HEK293T (cell line): ENCODE data around the gene OR2V2.
A peak's percentile ranks its signal among the peaks of the same experiment; 100 is the strongest.

Source experiments
- CTCF ChIA-PET: fragments of 350-600 bp; formaldehyde crosslinking; extraction: SDS; loops from one replicate; lab custom pipeline; 2021; ENCODE audit warnings: antibody characterized with exemption, inconsistent platforms; lab: Yijun Ruan, JAX
- POLR2A ChIA-PET: fragments of 350-600 bp; formaldehyde crosslinking; extraction: SDS; loops from one replicate; lab custom pipeline; 2020; ENCODE audit warnings: antibody characterized with exemption, inconsistent platforms; lab: Yijun Ruan, JAX
- DNase-seq: peaks from one replicate; pipeline ENCODE4 v3.0.0; 2012; ENCODE audit warnings: mixed read lengths; ENCODE audit errors: extremely low spot score
- ARNT ChIP-seq: fragments of 450-650 bp; IDR thresholded peaks from 2 replicates; pipeline ENCODE4 v1.6.1; 2017; ENCODE audit warnings: mild to moderate bottlenecking
- BHLHE40 ChIP-seq: fragments of 450-650 bp; IDR thresholded peaks from 2 replicates; pipeline ENCODE4 v1.6.1; 2016; ENCODE audit warnings: mild to moderate bottlenecking, moderate library complexity, borderline replicate concordance
- CTBP1 ChIP-seq: fragments of 450-650 bp; IDR thresholded peaks from 2 replicates; pipeline ENCODE4 v1.6.1; 2016; ENCODE audit warnings: borderline replicate concordance
- ELF4 ChIP-seq: fragments of 450-650 bp; IDR thresholded peaks from 2 replicates; pipeline ENCODE4 v1.6.1; 2017; ENCODE audit warnings: antibody characterized with exemption
- FOXA1 ChIP-seq: fragments of 450-650 bp; IDR thresholded peaks from 2 replicates; pipeline ENCODE4 v1.6.1; 2016; ENCODE audit warnings: mild to moderate bottlenecking
- FOXK2 ChIP-seq: fragments of 450-650 bp; IDR thresholded peaks from 2 replicates; pipeline ENCODE4 v1.6.1; 2016; ENCODE audit warnings: mild to moderate bottlenecking
- FOXM1 ChIP-seq: fragments of 450-650 bp; IDR thresholded peaks from 2 replicates; pipeline ENCODE4 v1.6.1; 2017; ENCODE audit warnings: mild to moderate bottlenecking, borderline replicate concordance
- HDGF ChIP-seq: fragments of 450-650 bp; IDR thresholded peaks from 2 replicates; pipeline ENCODE4 v1.6.1; 2017; ENCODE audit warnings: antibody characterized with exemption, borderline replicate concordance
- L3MBTL2 ChIP-seq: fragments of 450-650 bp; conservative IDR thresholded peaks from 2 replicates; pipeline ENCODE4 v1.6.1; 2016; ENCODE audit warnings: mild to moderate bottlenecking
- LEF1 ChIP-seq: fragments of 450-650 bp; IDR thresholded peaks from 2 replicates; pipeline ENCODE4 v1.6.1; 2017; ENCODE audit warnings: mild to moderate bottlenecking, borderline replicate concordance
- NFRKB ChIP-seq: fragments of 450-650 bp; IDR thresholded peaks from 2 replicates; pipeline ENCODE4 v1.6.1; 2016; ENCODE audit warnings: mild to moderate bottlenecking, moderate library complexity
- PKNOX1 ChIP-seq: fragments of 450-650 bp; IDR thresholded peaks from 2 replicates; pipeline ENCODE4 v1.6.1; 2016
- SP1 ChIP-seq: fragments of 450-650 bp; IDR thresholded peaks from 2 replicates; pipeline ENCODE4 v1.6.1; 2017
- SUZ12 ChIP-seq: fragments of 450-650 bp; IDR thresholded peaks from 2 replicates; pipeline ENCODE4 v1.6.1; 2016; ENCODE audit warnings: mild to moderate bottlenecking
- TARDBP ChIP-seq: fragments of 450-650 bp; IDR thresholded peaks from 2 replicates; pipeline ENCODE4 v1.6.1; 2016
- ZNF384 ChIP-seq: fragments of 450-650 bp; IDR thresholded peaks from 2 replicates; pipeline ENCODE4 v1.6.1; 2016

The OR2V2 gene

DNA sequence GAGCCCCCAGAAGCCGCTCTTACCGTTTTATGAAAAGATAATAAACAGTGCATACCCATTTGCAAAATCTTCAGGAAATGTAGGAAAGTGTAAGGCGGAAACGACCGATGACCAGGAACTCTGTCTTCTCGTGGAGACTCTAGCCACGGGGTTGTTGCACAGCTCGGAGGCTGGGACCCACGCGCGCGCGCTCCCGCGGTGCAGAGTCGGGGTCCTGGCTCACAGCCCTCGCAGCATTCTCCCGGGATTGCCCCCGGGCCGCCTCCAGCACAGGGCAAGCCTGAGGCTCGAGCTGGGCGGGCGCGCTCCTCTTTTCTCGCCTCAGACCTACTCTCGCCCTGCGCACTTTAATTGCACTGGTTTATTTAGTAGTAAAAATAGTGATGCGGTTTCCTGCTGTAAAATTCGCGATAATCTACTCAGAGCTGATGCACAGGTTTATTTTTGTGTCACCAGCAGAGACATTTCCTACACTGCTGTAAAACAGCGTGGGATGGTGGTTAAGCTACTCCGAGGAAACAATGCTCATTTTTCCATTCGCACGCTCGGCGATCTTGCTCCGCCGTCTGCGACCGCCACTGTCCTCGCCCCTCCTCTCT lies 42.1 kb downstream of the OR2V2 start:
- ChIA-PET CTCF (interaction anchor here (0.5 to 4.8 kb wide), 4 partner anchors 10 to 21 kb away, joined by 3 to 19 read pairs (median 6); no protein-coding TSS in a partner anchor), POLR2A (interaction anchor here (1.1 to 8.8 kb wide), 7 partner anchors 16 to 71 kb away, joined by 4 to 164 read pairs (median 5); partner anchors contain the start of genes RACK1, TRIM41 and TRIM7)
- DNase-seq = no peak
- TF ChIP-seq BHLHE40 = no peak

DNA sequence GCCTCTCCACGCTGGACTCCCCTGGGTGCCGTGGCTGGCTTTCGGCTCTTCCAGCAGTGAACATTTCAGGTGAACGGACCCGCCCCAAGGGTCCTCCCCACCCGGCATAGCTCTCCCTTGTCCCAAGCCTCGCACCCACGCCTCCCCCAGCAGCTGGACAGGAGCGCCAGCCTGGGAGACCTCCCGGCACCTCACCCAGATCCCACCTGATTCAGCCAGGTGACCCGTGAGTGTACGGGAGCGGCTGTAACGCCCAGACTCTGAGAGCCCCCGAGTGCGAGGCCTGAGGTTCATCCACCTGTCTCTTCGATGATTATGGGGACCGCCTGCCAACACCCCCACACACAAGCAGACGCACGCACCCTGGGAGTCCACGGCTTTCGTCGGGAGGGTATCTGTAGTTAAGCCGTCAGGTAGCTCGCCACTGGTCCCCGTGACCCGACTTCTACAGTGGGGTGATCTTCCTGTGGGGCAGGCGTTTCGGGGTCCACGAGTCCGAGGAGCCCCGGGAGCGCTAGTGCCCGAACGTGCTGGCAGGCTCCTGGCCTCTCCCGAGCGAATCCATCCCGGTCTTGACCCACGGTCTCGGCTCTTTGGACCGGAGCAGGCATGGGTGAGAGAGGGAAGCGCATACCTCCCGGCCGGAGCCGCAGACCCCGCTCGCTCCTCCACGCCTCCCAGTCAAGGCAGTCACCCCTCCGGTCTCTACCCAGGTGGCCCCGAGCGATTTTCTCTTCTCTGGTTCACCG lies 42.8 kb downstream of the OR2V2 start:
- no peak for TF ChIP-seq NFRKB
- TF ChIP-seq LEF1 = no peak
- no peak for TF ChIP-seq SP1
- peak; percentile 64 for TF ChIP-seq L3MBTL2
- no peak for TF ChIP-seq ZNF384
- TF ChIP-seq FOXA1 = no peak
- TF ChIP-seq PKNOX1 = no peak
- no peak for TF ChIP-seq BHLHE40
- TF ChIP-seq TARDBP = no peak
- no peak for DNase-seq
- ChIA-PET POLR2A (interaction anchor here (0.6 to 8.8 kb wide), 10 partner anchors 15 to 70 kb away, joined by 3 to 164 read pairs (median 4); partner anchors contain the start of genes RACK1, TRIM41 and TRIM7), CTCF (interaction anchor here (0.9 to 4.8 kb wide), 5 partner anchors 10 to 22 kb away, joined by 3 to 19 read pairs (median 3); partner anchors contain the start of gene TRIM7)

DNA sequence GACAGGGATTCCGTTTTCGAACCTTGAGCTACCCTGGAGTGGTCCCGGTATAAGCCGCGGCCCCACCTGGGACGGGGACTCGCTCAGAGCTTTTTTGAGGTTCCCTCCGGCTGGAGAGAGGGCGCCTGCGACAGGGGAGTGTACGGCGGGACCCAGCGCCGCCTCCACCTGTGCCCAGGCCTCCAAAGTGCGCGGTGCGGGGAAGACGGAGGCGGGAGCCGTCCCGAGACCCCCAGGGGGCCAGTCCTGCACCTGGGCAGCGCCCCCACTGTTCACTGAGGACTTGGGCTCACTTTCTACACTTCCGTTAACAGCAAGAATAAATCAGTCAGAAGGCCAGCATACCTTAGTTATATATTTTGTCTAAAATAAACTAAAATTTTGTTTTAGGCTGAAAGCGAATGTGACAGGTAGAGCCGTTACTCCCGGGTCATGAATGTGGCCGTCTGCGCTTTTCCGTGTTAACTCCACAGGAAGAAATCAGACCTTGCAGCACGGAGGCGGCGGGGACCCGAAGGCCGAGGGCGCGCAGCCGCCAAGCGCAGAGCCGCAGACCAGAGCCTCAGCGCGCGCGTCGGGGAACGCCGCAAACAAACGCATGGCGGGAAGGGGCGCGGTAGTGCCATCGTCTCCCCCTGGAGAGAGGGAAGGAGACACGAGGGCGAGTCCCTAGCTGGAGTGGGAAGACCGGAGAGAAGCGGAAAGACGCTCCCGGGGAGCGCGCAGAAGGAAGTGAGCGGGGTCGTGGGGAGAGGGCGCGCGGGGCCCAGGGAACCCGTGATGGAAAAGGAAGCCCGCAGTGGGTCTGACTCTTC lies 43.5 kb downstream of the OR2V2 start:
- ChIA-PET POLR2A (interaction anchor here (0.6 to 8.8 kb wide), 20 partner anchors 14 to 373 kb away, joined by 3 to 164 read pairs (median 4); partner anchors contain the start of genes RACK1, TRIM41 and TRIM7), CTCF (interaction anchor here (0.9 to 4.8 kb wide), 6 partner anchors 9 to 23 kb away, joined by 3 to 19 read pairs (median 5); partner anchors contain the start of gene TRIM7)
- TF ChIP-seq L3MBTL2 (peak; percentile 89), LEF1 (no peak)
- no peak for DNase-seq

DNA sequence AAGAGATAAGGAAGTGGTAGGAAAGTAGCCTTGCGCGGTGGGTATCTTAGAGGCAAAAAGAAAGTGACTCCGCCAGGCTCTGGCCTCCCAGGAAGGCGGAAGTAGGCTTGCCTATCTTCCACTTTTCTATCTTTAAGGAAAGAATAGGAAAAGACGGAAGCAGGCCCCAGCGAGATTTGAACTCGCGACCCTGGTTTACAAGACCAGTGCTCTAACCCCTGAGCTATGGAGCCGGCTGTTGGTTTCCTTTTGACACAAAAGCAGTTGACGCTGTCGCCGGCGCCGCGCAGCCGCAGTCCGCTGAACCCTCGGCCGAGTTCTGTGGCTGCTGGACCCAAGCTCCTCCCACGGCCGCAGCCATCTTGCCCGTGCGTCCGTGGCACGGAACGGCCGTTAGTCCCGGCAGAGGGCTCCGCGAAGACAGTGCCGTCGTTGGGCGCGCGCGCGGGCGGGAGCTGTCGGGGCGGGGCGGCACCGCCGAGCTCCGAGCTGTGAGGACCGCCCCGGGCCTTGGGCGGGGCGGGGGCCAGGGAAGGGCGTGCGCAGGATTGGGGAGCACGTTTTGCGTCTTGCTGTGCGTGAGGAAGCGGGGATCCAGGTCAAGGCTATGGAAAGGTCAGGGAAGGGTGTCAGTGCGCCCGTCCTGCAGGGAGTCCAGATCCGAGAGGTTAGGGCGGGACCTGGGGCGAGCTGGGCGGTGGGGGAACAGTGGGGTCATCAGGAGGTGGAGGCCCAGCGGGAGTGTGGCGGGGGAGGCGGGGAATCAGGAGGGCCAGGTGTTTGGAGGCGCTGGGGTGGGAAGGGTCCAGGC lies 44.3 kb downstream of the OR2V2 start:
- TF ChIP-seq LEF1 (no peak), ARNT (peak; percentile 50; the same call in 1 of the 2 replicates), NFRKB (no peak), FOXA1 (no peak), ELF4 (peak; percentile 90), FOXM1 (no peak; the same call in 1 of the 2 replicates), SUZ12 (no peak), ZNF384 (no peak), CTBP1 (0 out of 2 replicates have a peak, but pooled peaks have one; percentile 46), PKNOX1 (no peak), L3MBTL2 (no peak), FOXK2 (no peak), HDGF (no peak)
- ChIA-PET CTCF (interaction anchor here (0.8 to 1.5 kb wide), 2 partner anchors 13 to 15 kb away, joined by 3 to 7 read pairs; partner anchors contain the start of gene TRIM7), POLR2A (interaction anchor here (0.6 to 8.8 kb wide), 16 partner anchors 13 to 374 kb away, joined by 3 to 164 read pairs (median 4); partner anchors contain the start of genes RACK1, TRIM41 and TRIM7)
- DNase-seq = peak; percentile 93

DNA sequence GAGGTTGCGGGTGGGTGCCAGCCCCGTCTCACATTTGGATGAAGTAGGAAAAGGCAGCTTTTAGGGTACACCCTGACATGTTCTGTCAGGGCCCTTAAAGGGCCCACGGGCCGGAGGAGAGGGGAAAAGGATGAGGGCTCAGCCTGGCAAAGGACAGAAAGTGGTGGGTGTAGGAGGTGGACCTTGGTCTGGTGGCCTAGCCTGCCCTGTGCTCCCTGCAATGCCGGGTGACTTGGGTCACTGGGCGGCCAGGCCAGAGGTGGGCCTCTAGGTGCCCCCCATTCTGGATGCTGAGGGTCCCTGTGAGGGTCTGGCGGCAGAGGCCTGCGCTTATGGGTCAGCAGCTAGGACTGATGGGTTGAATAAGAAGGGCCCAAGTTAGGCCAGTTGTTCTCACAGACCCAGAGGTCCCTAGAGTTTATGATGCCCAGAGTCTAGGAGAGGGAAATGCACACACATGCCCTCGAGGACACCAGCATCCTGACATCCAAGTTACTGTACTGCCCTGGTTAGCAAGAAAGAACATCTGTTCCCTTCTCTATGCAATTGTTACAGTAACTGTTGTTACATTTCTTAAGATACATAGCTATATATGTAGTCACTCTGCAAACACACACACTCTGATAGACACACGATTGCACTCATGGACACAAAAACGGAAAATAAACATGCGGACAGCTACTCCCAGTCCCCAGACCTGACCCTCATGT lies 45.1 kb downstream of the OR2V2 start:
- DNase-seq = no peak
- ChIA-PET POLR2A (interaction anchor here (1.0 to 8.8 kb wide), 11 partner anchors 13 to 55 kb away, joined by 3 to 164 read pairs (median 7); partner anchors contain the start of genes RACK1, TRIM41 and TRIM7), CTCF (interaction anchor here (0.8 to 1.5 kb wide), 2 partner anchors 12 to 14 kb away, joined by 3 to 7 read pairs; partner anchors contain the start of gene TRIM7)
- no peak for TF ChIP-seq SUZ12
- no peak for TF ChIP-seq FOXA1
- no peak for TF ChIP-seq FOXK2
- TF ChIP-seq NFRKB = no peak
- TF ChIP-seq PKNOX1 = no peak
- no peak for TF ChIP-seq ELF4
- TF ChIP-seq TARDBP = no peak
- TF ChIP-seq BHLHE40 = no peak
- TF ChIP-seq HDGF = no peak
- TF ChIP-seq FOXM1 = no peak
- TF ChIP-seq ARNT = no peak
- TF ChIP-seq SP1 = no peak
- TF ChIP-seq L3MBTL2 = no peak; the same call in 1 of the 2 replicates
- TF ChIP-seq LEF1 = no peak
- TF ChIP-seq ZNF384 = no peak
- TF ChIP-seq CTBP1 = no peak
